GM19240 (cell line): ENCODE data around the gene MAMDC2.
A peak's percentile ranks its signal among the peaks of the same experiment; 100 is the strongest.

Experiments used
- DNase-seq: peaks from one replicate; pipeline ENCODE4 v3.0.0; 2011; ENCODE audit warnings: low spot score; ENCODE audit not compliant: insufficient read length

The MAMDC2 gene

DNA sequence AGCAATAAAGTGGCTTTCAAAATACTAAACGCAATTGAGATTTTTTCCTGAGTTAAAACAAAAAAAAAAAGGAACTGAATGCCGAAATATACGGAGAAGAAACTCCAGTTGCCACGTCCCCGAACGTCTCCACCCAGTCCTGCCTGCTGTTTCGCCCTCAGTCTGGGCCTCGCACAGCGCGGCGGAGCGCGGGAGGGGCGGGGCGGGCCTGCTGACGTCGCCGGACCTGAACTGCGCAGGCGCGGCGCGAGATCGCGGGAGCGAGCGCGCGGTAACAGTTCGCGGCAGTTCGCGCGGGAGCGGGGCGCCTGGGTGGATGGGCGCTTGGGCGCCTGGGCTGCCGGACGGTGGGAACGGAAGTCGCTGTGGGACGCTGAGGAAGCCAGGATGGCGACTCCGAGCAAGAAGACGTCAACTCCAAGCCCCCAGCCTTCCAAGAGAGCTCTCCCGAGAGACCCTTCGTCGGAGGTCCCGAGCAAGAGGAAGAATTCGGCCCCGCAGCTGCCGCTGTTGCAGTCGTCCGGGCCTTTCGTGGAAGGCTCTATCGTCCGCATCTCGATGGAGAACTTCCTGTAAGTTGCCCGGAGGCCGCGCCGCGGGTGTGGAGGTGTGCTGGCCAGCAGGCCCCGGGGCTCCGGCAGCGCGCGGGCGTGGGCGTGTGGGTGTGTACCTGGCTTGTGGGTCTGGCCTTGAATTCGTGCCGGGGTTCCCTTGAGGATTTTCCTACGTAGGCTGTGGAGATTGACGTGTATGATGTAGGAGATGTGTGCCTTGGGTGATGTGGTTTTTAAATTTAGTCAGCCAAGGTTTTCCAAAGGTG lies 215.3 kb downstream of the MAMDC2 start, which contains the start of gene SMC5:
Gene SMC5 (plus strand): TSS at position 287 of the 820 bp plus-strand sequence. CDS start 101 bp downstream, at position 388.
- DNase-seq: peak; percentile 47

DNA sequence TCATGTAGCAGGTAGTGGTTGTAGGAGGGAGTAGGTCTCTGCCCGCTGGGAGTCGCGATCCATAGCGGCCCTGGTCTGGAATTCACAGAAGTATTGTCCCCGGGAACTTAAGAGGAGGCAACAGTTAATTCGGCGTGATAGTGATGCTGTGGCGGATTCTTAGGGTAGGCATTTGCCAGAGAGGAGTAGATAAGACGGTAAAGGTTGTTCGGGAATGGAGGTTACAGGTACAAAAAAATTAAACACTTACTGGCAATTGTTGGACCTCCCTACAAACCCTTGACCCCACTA lies 215.8 kb downstream of the MAMDC2 start:
- no peak for DNase-seq

DNA sequence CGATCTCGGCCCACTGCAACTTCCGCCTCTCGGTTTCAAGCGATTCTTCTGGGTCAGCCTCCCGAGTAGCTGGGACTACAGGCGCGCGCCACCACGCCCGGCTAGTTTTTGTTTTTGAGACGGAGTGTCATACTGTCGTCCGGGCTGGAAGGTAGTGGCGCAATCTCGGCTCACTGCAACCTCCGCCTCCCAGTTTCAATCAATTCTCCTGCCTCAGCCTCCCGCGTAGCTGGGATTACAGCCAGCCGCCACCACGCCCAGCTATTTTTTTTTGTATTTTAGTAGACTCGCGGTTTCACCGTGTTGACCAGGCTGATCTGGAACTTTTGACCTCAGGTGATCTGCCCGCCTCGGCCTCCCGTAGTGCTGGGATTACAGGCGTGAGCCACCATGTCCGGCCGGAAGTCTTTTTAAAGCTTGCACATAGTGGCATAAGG lies 216.4 kb downstream of the MAMDC2 start:
- DNase-seq: no peak

GRCh38 chr9:70260606-70261005 lies 217.0 kb downstream of the MAMDC2 start:
- no peak for DNase-seq

- DNase-seq: no peak
These were observed 217.7 kb downstream of the MAMDC2 start for GRCh38 chr9:70261131-70261870.

DNA sequence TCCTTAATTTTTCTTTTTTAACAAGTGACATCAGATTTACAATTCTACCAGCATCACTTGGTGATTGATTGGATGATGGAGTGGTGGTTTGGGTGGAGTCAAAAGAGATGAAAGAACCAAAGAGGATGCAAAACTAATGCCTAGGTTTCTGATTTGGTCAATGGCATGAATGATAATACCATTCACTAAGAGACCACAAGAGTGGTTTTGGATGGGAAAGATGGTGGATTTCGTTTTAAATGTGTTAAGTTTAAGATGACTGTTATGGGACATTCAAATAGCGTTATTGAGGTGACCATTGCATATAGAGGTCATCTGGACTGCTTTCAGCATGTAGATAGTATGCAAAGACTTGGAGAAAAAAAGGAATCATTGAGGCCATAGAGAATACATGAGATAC lies 218.7 kb downstream of the MAMDC2 start:
- DNase-seq: no peak

DNA sequence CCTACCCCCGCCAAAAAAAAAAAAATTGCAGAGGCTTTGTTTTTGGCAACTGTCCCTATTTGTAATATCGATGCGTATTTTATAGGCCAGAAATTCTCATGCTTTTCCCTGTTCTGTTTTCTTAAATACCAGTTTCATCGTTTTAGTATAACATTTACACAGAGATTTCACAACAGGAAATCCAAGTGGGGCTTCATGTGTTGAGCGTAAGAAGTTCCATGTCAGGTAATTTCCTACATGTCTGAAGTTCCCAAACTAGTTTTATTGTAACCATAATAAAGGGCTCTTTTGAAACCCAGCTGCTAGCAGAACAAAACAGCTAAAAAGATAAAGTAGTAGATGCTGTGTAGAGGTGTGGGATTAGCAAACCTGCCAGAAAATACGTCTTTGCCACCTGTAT lies 219.3 kb downstream of the MAMDC2 start:
- no peak for DNase-seq

DNA sequence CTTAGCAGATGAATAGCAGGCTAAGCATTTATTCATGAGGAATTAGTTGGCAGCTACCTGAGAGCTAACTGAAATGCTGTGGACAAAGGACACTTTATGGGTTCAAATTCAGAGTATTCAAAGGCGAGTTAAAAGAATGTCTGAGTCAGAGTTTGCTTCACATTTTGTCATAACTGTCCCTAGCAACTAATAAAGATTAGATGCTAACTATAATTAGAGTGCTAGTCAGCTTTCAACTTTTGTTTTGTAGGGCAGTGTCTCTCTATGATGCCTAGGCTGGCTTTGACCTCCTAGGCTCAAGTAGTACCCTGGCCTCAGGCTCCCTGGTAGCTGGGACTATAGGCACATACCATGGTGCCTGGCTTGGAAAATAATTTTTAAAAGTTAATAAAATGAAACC lies 219.8 kb downstream of the MAMDC2 start:
- DNase-seq: no peak
